H9 (cell line): Measurements from ENCODE around the gene SLC9A5. TPM values are rescaled to one million over a fixed set of nuclear protein-coding genes. Genes with fewer than 3 reads are reported as not detected.

Source experiments
- DNase-seq: peaks from one replicate; pipeline ENCODE4 v3.0.0-alpha.2; 2017
- H2AFZ ChIP-seq: one replicate; pipeline ENCODE4 v1.6.1; 2013; ENCODE audit warnings: mild to moderate bottlenecking, low read length, control low read depth, moderate library complexity
- H2AK5ac ChIP-seq: 2 replicates; pipeline ENCODE4 v1.6.1; 2013; ENCODE audit warnings: low read length, control low read depth, mixed read lengths; ENCODE audit not compliant: insufficient read length
- H2BK120ac ChIP-seq: one replicate; pipeline ENCODE4 v1.6.1; 2013; ENCODE audit warnings: low read depth, mild to moderate bottlenecking, low read length, control low read depth, inconsistent platforms; ENCODE audit not compliant: poor library complexity, severe bottlenecking
- H2BK12ac ChIP-seq: 2 replicates; pipeline ENCODE4 v1.6.1; 2013; ENCODE audit warnings: low read length, control low read depth, mixed read lengths, low read depth; ENCODE audit not compliant: insufficient read length
- H2BK15ac ChIP-seq: 2 replicates; pipeline ENCODE4 v1.6.1; 2013; ENCODE audit warnings: low read depth, low read length, control low read depth
- H2BK20ac ChIP-seq: one replicate; pipeline ENCODE4 v1.6.1; 2013; ENCODE audit warnings: low read depth, mild to moderate bottlenecking, low read length, control low read depth, inconsistent platforms; ENCODE audit not compliant: poor library complexity, severe bottlenecking
- H2BK5ac ChIP-seq: 2 replicates; pipeline ENCODE4 v1.6.1; 2013; ENCODE audit warnings: low read length, control low read depth, mixed read lengths; ENCODE audit not compliant: insufficient read length
- H3K14ac ChIP-seq: 2 replicates; pipeline ENCODE4 v1.6.1; 2013; ENCODE audit warnings: low read length, control low read depth; ENCODE audit not compliant: insufficient read depth
- H3K18ac ChIP-seq: 2 replicates; pipeline ENCODE4 v1.6.1; 2013; ENCODE audit warnings: low read depth, mild to moderate bottlenecking, mixed read lengths, low read length, control low read depth; ENCODE audit not compliant: insufficient read length
- H3K23ac ChIP-seq: 2 replicates; pipeline ENCODE4 v1.6.1; 2013; ENCODE audit warnings: low read length, control low read depth, mixed read lengths, low read depth; ENCODE audit not compliant: insufficient read length
- H3K23me2 ChIP-seq: 2 replicates; pipeline ENCODE4 v1.6.1; 2013; ENCODE audit warnings: low read depth, mild to moderate bottlenecking, mixed read lengths, low read length, control low read depth; ENCODE audit not compliant: insufficient read length, poor library complexity, severe bottlenecking
- H3K27ac ChIP-seq: 2 replicates; pipeline ENCODE4 v1.5.1; 2013; ENCODE audit warnings: low read length, control low read depth, mixed read lengths, low read depth; ENCODE audit not compliant: insufficient read length
- H3K27me3 ChIP-seq: 2 replicates; pipeline ENCODE4 v1.6.1; 2013; ENCODE audit warnings: low read length, control low read depth, inconsistent platforms; ENCODE audit not compliant: insufficient read depth
- H3K4ac ChIP-seq: 2 replicates; pipeline ENCODE4 v1.6.1; 2013; ENCODE audit warnings: low read depth, mild to moderate bottlenecking, control low read depth, inconsistent platforms, low read length, moderate library complexity
- H3K4me1 ChIP-seq: 2 replicates; pipeline ENCODE4 v1.6.1; 2013; ENCODE audit warnings: low read length, control low read depth, inconsistent platforms; ENCODE audit not compliant: insufficient read depth
- H3K4me2 ChIP-seq: 2 replicates; pipeline ENCODE4 v1.6.1; 2013; ENCODE audit warnings: low read length, control low read depth, mixed read lengths; ENCODE audit not compliant: insufficient read length, insufficient read depth
- H3K56ac ChIP-seq: 2 replicates; pipeline ENCODE4 v1.6.1; 2013; ENCODE audit warnings: low read depth, mild to moderate bottlenecking, mixed read lengths, low read length, control low read depth; ENCODE audit not compliant: insufficient read length
- H3K79me1 ChIP-seq: 2 replicates; pipeline ENCODE4 v1.6.1; 2013; ENCODE audit warnings: low read depth, mild to moderate bottlenecking, moderate library complexity, low read length, control low read depth, inconsistent platforms; ENCODE audit not compliant: insufficient read depth, poor library complexity, severe bottlenecking
- H3K79me2 ChIP-seq: 2 replicates; pipeline ENCODE4 v1.6.1; 2013; ENCODE audit warnings: low read length, control low read depth, inconsistent platforms; ENCODE audit not compliant: insufficient read depth
- H3K9ac ChIP-seq: 2 replicates; pipeline ENCODE4 v1.6.1; 2013; ENCODE audit warnings: low read length, control low read depth, mixed read lengths; ENCODE audit not compliant: insufficient read length; ENCODE audit errors: extremely low read depth
- H3K9me3 ChIP-seq: one replicate; pipeline ENCODE4 v1.6.1; 2013; ENCODE audit warnings: low read depth, low read length, inconsistent platforms; ENCODE audit not compliant: control insufficient read depth
- H3T11ph ChIP-seq: one replicate; pipeline ENCODE4 v1.6.1; 2013; ENCODE audit warnings: mild to moderate bottlenecking, low read length, control low read depth, inconsistent platforms
- H4K20me1 ChIP-seq: one replicate; pipeline ENCODE4 v1.6.1; 2013; ENCODE audit not compliant: control insufficient read depth, insufficient read length, insufficient read depth
- H4K5ac ChIP-seq: 2 replicates; pipeline ENCODE4 v1.6.1; 2013; ENCODE audit warnings: low read depth, mild to moderate bottlenecking, mixed read lengths, low read length, control low read depth; ENCODE audit not compliant: insufficient read length
- H4K8ac ChIP-seq: replicated peaks from 2 replicates; pipeline ENCODE4 v1.6.1; 2013; ENCODE audit warnings: low read length, control low read depth, mixed read lengths, low read depth; ENCODE audit not compliant: insufficient read length
- H4K91ac ChIP-seq: 2 replicates; pipeline ENCODE4 v1.6.1; 2013; ENCODE audit warnings: low read depth, mild to moderate bottlenecking, moderate library complexity, mixed read lengths, low read length, control low read depth; ENCODE audit not compliant: insufficient read length
- H3K27ac Mint-ChIP-seq, 3 experiments: 2 replicates in 2 of 3; 3 replicates in 1 of 3; pipeline ENCODE4 v1.8.0; 2020 to 2021; ENCODE audit warnings: mixed read lengths in 3 of 3, mild to moderate bottlenecking in 1 of 3, moderate library complexity in 1 of 3
- H3K27me3 Mint-ChIP-seq: 2 replicates; pipeline ENCODE4 v1.8.0; 2021; ENCODE audit warnings: low read depth, mild to moderate bottlenecking, moderate library complexity, mixed read lengths
- H3K36me3 Mint-ChIP-seq, 3 experiments: 2 replicates in 2 of 3; 3 replicates in 1 of 3; pipeline ENCODE4 v1.8.0; 2020 to 2021; ENCODE audit warnings: low read depth in 3 of 3, mixed read lengths in 3 of 3; ENCODE audit not compliant: insufficient read depth in 1 of 3
- H3K4me1 Mint-ChIP-seq, 2 experiments: 2 replicates each; pipeline ENCODE4 v1.8.0; 2020; ENCODE audit warnings: mixed read lengths in 2 of 2
- H3K4me3 Mint-ChIP-seq, 2 experiments: 2 replicates in 1 of 2; 3 replicates in 1 of 2; pipeline ENCODE4 v1.8.0; 2020 to 2021; ENCODE audit warnings: mild to moderate bottlenecking in 2 of 2, mixed read lengths in 2 of 2, moderate library complexity in 1 of 2
- H3K9me3 Mint-ChIP-seq, 2 experiments: 2 replicates in 1 of 2; 3 replicates in 1 of 2; pipeline ENCODE4 v1.8.0; 2020; ENCODE audit warnings: mild to moderate bottlenecking in 2 of 2, mixed read lengths in 2 of 2, moderate library complexity in 1 of 2
- CTCF ChIP-seq: fragments of 200-600 bp; sonication (generic); conservative IDR thresholded peaks from 3 replicates; pipeline ENCODE4 v1.8.0; 2021; ENCODE audit warnings: antibody characterized with exemption, mild to moderate bottlenecking
- WGBS: extraction: QIAGEN DNeasy Blood & Tissue Kit; methylation state at CpG from one replicate; pipeline ENCODE4 v1.1.7; 2013; ENCODE audit warnings: missing lambda C conversion rate, low lambda C conversion rate, mixed read lengths; ENCODE audit not compliant: insufficient read length; ENCODE audit errors: extremely low coverage; 5-methylcytosine and 5-hydroxymethylcytosine counted together
- total RNA-seq: library from RNA; stranded (reverse); gene quantifications from 2 replicates; pipeline ENCODE4 v1.2.1, GENCODE V29; 2021

The SLC9A5 gene
- total RNA-seq, 1 experiment from 2014 or later = 9.1 TPM

GRCh38 chr16:67258161-67258835 lies 9.5 kb downstream of the SLC9A5 start:
- H3K9me3 Mint-ChIP-seq = no peaks in the 10 kb centered on the region
- TF ChIP-seq CTCF = no peak
- DNase-seq = peak; percentile 17
- Histone ChIP-seq H3K56ac (no peak overlapping the region), H3K79me2 (no peaks in the 10 kb centered on the region), H3K27ac (no peak overlapping the region), H3K4ac (no peak overlapping the region), H2AK5ac (no peak overlapping the region), H3K23me2 (no peaks in the 10 kb centered on the region), H2AFZ (no peak overlapping the region), H3K4me2 (no peak overlapping the region), H2BK5ac (no peak overlapping the region), H3K9me3 (no peaks in the 10 kb centered on the region), H3K23ac (no peak overlapping the region), H3K18ac (no peak overlapping the region), H4K20me1 (no peaks in the 10 kb centered on the region), H3T11ph (no peak overlapping the region), H2BK20ac (no peak overlapping the region), H4K5ac (no peak overlapping the region), H2BK15ac (no peak overlapping the region), H4K8ac (no peak overlapping the region), H4K91ac (no peak overlapping the region), H2BK12ac (no peak overlapping the region), H3K4me1 (no peaks in the 10 kb centered on the region), H3K14ac (no peak overlapping the region), H3K27me3 (no peaks in the 10 kb centered on the region), H2BK120ac (no peak overlapping the region), H3K79me1 (no peaks in the 10 kb centered on the region), H3K9ac (no peak overlapping the region)
- no CpG with 5 or more reads among the region's 11 CpGs for whole genome bisulfite sequencing
- H3K36me3 Mint-ChIP-seq = peaks cover 0 to 19% (median 0%) of the 10 kb centered on the region in 3 experiments; a peak in 4 of 7 replicates
- no peaks in the 10 kb centered on the region for H3K4me1 Mint-ChIP-seq
- no peak overlapping the region for H3K27ac Mint-ChIP-seq
- no peak overlapping the region for H3K4me3 Mint-ChIP-seq
- H3K27me3 Mint-ChIP-seq = peaks cover 7% of the 10 kb centered on the region
